ENCODE data around the gene CNGA1.

The CNGA1 gene

DNA sequence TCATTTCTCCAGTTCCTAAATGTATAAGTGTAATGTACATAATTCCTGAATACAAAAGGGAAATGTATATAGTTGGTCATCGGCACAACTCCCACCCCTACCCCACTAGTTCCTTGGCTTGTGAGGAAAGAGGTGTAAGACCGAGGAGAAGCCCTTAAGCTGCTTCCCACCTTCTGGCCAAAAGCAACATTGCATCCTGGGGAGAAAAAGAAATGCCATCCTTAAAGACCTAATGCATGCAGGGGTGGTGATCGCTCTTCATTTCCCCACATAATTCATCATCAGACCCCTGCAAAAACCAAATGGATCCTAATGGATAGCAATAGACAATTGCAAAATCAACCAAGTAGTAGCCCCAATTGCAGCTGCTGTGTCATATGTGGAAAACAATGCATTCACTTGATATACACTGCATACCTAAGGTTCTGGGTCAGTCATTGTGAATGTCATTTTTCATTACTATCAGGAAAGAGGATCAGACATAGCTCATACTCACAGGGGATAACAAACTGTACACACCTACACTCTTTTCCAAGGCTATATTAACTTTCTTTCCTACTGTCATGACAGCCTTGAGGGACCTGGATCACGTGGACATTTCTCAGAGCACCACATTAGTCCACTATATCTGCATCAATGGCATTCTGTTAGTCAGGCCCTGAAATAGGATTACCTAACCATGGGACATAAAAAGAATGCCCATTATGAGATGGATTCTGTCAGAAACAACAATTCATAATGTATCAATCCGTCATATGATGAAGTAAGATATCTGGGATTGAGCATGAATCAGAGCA, 70.4 kb downstream of the CNGA1 start:
- Histone ChIP-seq H3K4ac (ENCODE audit: low read depth, low read length) (no peak overlapping the region), H3K36me3 (ENCODE audit: control insufficient read depth in 1 of 2, insufficient read depth in 2 of 2, low read length in 2 of 2) (no peaks in the 10 kb centered on the region), H3K79me2 (ENCODE audit: control insufficient read depth, insufficient read depth, low read length, poor library complexity) (no peaks in the 10 kb centered on the region), H4K12ac (ENCODE audit: low read depth, low read length) (no peak overlapping the region), H3K18ac (ENCODE audit: low read length) (no peak overlapping the region), H3K27ac (ENCODE audit: low read depth, low read length) (no peak overlapping the region), H2BK12ac (ENCODE audit: low read length) (no peak overlapping the region), H3K4me2 (ENCODE audit: low read length) (no peak overlapping the region), H3K4me1 (ENCODE audit: control insufficient read depth in 1 of 2, insufficient read depth in 2 of 2, low read length in 2 of 2) (no peaks in the 10 kb centered on the region), H3K23ac (ENCODE audit: low read length) (no peak overlapping the region), H3K79me1 (ENCODE audit: low read length) (no peaks in the 10 kb centered on the region), H4K8ac (ENCODE audit: low read depth, low read length) (no peak overlapping the region), H2AFZ (ENCODE audit: insufficient read depth, low read length, poor library complexity) (no peak overlapping the region), H2AK5ac (ENCODE audit: low read length) (no peak overlapping the region), H3K27me3 (ENCODE audit: insufficient read depth, low read length) (no peaks in the 10 kb centered on the region), H3K14ac (ENCODE audit: low read length) (no peak overlapping the region), H3K9ac (ENCODE audit: low read length) (no peak overlapping the region), H2BK120ac (ENCODE audit: insufficient read depth, low read length, poor library complexity) (no peak overlapping the region), H3K4me3 (ENCODE audit: low read depth, low read length) (no peak overlapping the region), H4K91ac (ENCODE audit: low read depth, low read length) (no peak overlapping the region), H2BK5ac (ENCODE audit: low read depth, low read length, poor library complexity) (no peak overlapping the region), H3K9me3 (ENCODE audit: insufficient read depth, low read depth, low read length) (no peaks in the 10 kb centered on the region)
- WGBS (ENCODE audit: extremely low coverage, insufficient coverage, insufficient read length) = no CpG with 5 or more reads among the region's 5 CpGs
- peak; percentile 61 to 81 for DNase-seq

DNA sequence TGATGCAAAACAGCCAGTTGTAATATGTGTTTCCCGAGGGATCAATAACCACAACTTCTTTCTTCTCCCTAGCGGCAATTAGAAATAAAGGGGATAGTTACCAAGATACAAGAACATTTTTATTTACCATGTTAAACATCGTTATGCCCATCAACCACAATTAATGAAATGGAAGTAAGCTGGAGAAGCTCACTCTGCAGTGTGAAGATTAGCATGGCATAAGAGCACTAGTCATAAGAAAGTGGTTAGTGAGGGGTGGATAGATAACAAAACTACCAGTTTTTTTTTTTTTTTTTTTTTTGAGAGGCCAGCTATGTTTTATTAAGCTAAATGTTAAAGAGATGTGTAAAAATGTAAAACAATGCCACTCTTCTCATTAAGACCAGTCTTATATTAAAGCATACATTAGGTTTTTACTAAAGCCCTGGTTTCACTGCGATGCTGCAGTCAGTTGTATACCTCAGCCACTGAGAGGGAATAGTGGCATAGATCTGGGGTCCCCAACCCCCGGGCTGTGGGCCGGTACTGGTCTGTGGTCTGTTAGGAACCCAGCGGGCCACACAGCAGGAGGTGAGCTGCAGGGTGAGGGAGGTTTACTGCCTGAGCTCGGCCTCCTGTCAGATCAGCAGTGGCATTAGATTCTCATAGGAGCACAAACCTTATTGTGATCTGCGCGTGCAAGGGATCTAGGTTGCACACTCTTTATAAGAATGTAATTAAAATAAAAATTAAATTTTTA, 74.2 kb downstream of the CNGA1 start:
- Histone ChIP-seq H3K9ac (ENCODE audit: low read length) (no peak overlapping the region), H3K4me1 (ENCODE audit: control insufficient read depth in 1 of 2, insufficient read depth in 2 of 2, low read length in 2 of 2) (no peaks in the 10 kb centered on the region), H4K12ac (ENCODE audit: low read depth, low read length) (no peak overlapping the region)

DNA sequence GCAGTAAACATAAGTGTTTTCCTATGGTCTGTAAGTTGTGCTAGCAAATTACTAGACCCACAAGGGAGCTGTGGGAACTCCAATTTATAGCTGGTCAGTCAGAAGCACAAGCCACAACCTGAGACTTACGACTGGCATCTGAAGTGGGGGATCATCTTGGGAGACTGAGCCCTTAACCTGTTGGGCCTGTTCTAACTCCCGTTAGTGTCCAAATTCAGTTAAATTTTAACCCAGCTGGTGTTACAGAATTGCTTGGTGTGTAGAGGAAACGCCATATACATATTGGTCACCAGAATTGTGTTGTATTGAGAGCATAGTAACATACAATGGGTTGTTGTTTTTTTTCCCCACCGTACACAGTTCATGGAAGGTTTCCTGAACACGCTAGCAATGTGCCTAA, 77.0 kb downstream of the CNGA1 start:
- no peak overlapping the region for H4K91ac ChIP-seq (ENCODE audit: low read depth, low read length)
- no peak for DNase-seq
- no peaks in the 10 kb centered on the region for H3K79me2 ChIP-seq (ENCODE audit: control insufficient read depth, insufficient read depth, low read length, poor library complexity)
- no peak overlapping the region for H3K4me2 ChIP-seq (ENCODE audit: low read length)
- no peak overlapping the region for H3K14ac ChIP-seq (ENCODE audit: low read length)
- no peak overlapping the region for H3K18ac ChIP-seq (ENCODE audit: low read length)
- no peak overlapping the region for H2BK5ac ChIP-seq (ENCODE audit: low read depth, low read length, poor library complexity)
- H4K12ac ChIP-seq (ENCODE audit: low read depth, low read length) = no peak overlapping the region
- H3K23ac ChIP-seq (ENCODE audit: low read length) = no peak overlapping the region
- no peak overlapping the region for H2BK12ac ChIP-seq (ENCODE audit: low read length)
- H2BK120ac ChIP-seq (ENCODE audit: insufficient read depth, low read length, poor library complexity) = no peak overlapping the region
- no peaks in the 10 kb centered on the region for H3K79me1 ChIP-seq (ENCODE audit: low read length)
- H3K4ac ChIP-seq (ENCODE audit: low read depth, low read length) = no peak overlapping the region
- H3K27me3 ChIP-seq (ENCODE audit: insufficient read depth, low read length) = no peaks in the 10 kb centered on the region
- no peak overlapping the region for H2AFZ ChIP-seq (ENCODE audit: insufficient read depth, low read length, poor library complexity)
- no peaks in the 10 kb centered on the region for H3K4me1 ChIP-seq (ENCODE audit: control insufficient read depth in 1 of 2, insufficient read depth in 2 of 2, low read length in 2 of 2)
- WGBS (ENCODE audit: extremely low coverage, insufficient coverage, insufficient read length) = no CpG with 5 or more reads among the region's 5 CpGs
- H3K9ac ChIP-seq (ENCODE audit: low read length) = no peak overlapping the region
- no peak overlapping the region for H2AK5ac ChIP-seq (ENCODE audit: low read length)
- no peak overlapping the region for H3K4me3 ChIP-seq (ENCODE audit: low read depth, low read length)
- H3K36me3 ChIP-seq (ENCODE audit: control insufficient read depth in 1 of 2, insufficient read depth in 2 of 2, low read length in 2 of 2) = no peaks in the 10 kb centered on the region
- no peaks in the 10 kb centered on the region for H3K9me3 ChIP-seq (ENCODE audit: insufficient read depth, low read depth, low read length)
- H4K8ac ChIP-seq (ENCODE audit: low read depth, low read length) = no peak overlapping the region
- H3K27ac ChIP-seq (ENCODE audit: low read depth, low read length) = no peak overlapping the region

More for the DNA sequence above, 74.2 kb downstream of the CNGA1 start:
- Histone ChIP-seq H3K4me3 (ENCODE audit: low read depth, low read length) (no peak overlapping the region), H3K4me2 (ENCODE audit: low read length) (no peak overlapping the region), H3K79me1 (ENCODE audit: low read length) (no peaks in the 10 kb centered on the region), H3K36me3 (ENCODE audit: control insufficient read depth in 1 of 2, insufficient read depth in 2 of 2, low read length in 2 of 2) (no peaks in the 10 kb centered on the region), H3K79me2 (ENCODE audit: control insufficient read depth, insufficient read depth, low read length, poor library complexity) (no peaks in the 10 kb centered on the region), H2AK5ac (ENCODE audit: low read length) (no peak overlapping the region), H3K4ac (ENCODE audit: low read depth, low read length) (no peak overlapping the region), H3K9me3 (ENCODE audit: insufficient read depth, low read depth, low read length) (no peaks in the 10 kb centered on the region), H2BK5ac (ENCODE audit: low read depth, low read length, poor library complexity) (no peak overlapping the region), H2AFZ (ENCODE audit: insufficient read depth, low read length, poor library complexity) (no peak overlapping the region), H3K27ac (ENCODE audit: low read depth, low read length) (no peak overlapping the region), H4K8ac (ENCODE audit: low read depth, low read length) (no peak overlapping the region), H2BK120ac (ENCODE audit: insufficient read depth, low read length, poor library complexity) (no peak overlapping the region), H2BK12ac (ENCODE audit: low read length) (no peak overlapping the region), H3K27me3 (ENCODE audit: insufficient read depth, low read length) (no peaks in the 10 kb centered on the region), H3K23ac (ENCODE audit: low read length) (no peak overlapping the region), H3K18ac (ENCODE audit: low read length) (no peak overlapping the region), H4K91ac (ENCODE audit: low read depth, low read length) (no peak overlapping the region), H3K14ac (ENCODE audit: low read length) (no peak overlapping the region)
- no peak for DNase-seq
- no CpG with 5 or more reads among the region's 10 CpGs for WGBS (ENCODE audit: extremely low coverage, insufficient coverage, insufficient read length)

GRCh38 chr4:47936336-47936735, 80.1 kb downstream of the CNGA1 start:
- Histone ChIP-seq H3K27ac (ENCODE audit: low read depth, low read length) (no peak overlapping the region), H3K18ac (ENCODE audit: low read length) (no peak overlapping the region), H2BK5ac (ENCODE audit: low read depth, low read length, poor library complexity) (no peak overlapping the region), H2BK120ac (ENCODE audit: insufficient read depth, low read length, poor library complexity) (no peak overlapping the region), H3K79me2 (ENCODE audit: control insufficient read depth, insufficient read depth, low read length, poor library complexity) (no peaks in the 10 kb centered on the region), H3K9me3 (ENCODE audit: insufficient read depth, low read depth, low read length) (no peaks in the 10 kb centered on the region), H2BK12ac (ENCODE audit: low read length) (no peak overlapping the region), H2AFZ (ENCODE audit: insufficient read depth, low read length, poor library complexity) (no peak overlapping the region), H3K9ac (ENCODE audit: low read length) (no peak overlapping the region), H3K14ac (ENCODE audit: low read length) (no peak overlapping the region), H3K36me3 (ENCODE audit: control insufficient read depth in 1 of 2, insufficient read depth in 2 of 2, low read length in 2 of 2) (no peaks in the 10 kb centered on the region), H3K79me1 (ENCODE audit: low read length) (no peaks in the 10 kb centered on the region), H4K12ac (ENCODE audit: low read depth, low read length) (no peak overlapping the region), H3K4me2 (ENCODE audit: low read length) (no peak overlapping the region), H3K4me1 (ENCODE audit: control insufficient read depth in 1 of 2, insufficient read depth in 2 of 2, low read length in 2 of 2) (no peaks in the 10 kb centered on the region), H3K4me3 (ENCODE audit: low read depth, low read length) (no peak overlapping the region), H3K23ac (ENCODE audit: low read length) (no peak overlapping the region), H2AK5ac (ENCODE audit: low read length) (no peak overlapping the region), H4K91ac (ENCODE audit: low read depth, low read length) (no peak overlapping the region), H3K27me3 (ENCODE audit: insufficient read depth, low read length) (no peaks in the 10 kb centered on the region), H4K8ac (ENCODE audit: low read depth, low read length) (no peak overlapping the region), H3K4ac (ENCODE audit: low read depth, low read length) (no peak overlapping the region)
- WGBS (ENCODE audit: extremely low coverage, insufficient coverage, insufficient read length) = no CpG with 5 or more reads among the region's 6 CpGs
- DNase-seq = no peak

All from trophoblast cell (in vitro differentiated cells and primary cell).